Endodermal cell (in vitro differentiated cells): ENCODE results near the gene CD180. TPM values are rescaled to one million over a fixed set of nuclear protein-coding genes. Genes with fewer than 3 reads are reported as not detected.

Source experiments
- DNase-seq: peaks from one replicate; pipeline ENCODE4 v3.0.0-alpha.2; 2017
- H3K27ac ChIP-seq: 2 replicates; pipeline ENCODE4 v1.5.1; 2013; ENCODE audit warnings: mild to moderate bottlenecking, low read depth, low read length, moderate library complexity
- H3K27me3 ChIP-seq: 2 replicates; pipeline ENCODE4 v1.6.1; 2013; ENCODE audit warnings: mild to moderate bottlenecking, low read length, moderate library complexity; ENCODE audit not compliant: insufficient read depth, control insufficient read depth, poor library complexity, severe bottlenecking
- H3K36me3 ChIP-seq: 2 replicates; pipeline ENCODE4 v1.7.0; 2013; ENCODE audit warnings: mild to moderate bottlenecking, low read length, moderate library complexity; ENCODE audit not compliant: control insufficient read depth, insufficient read depth
- H3K4me1 ChIP-seq: one replicate; pipeline ENCODE4 v1.7.0; 2013; ENCODE audit warnings: low read length; ENCODE audit not compliant: control insufficient read depth, insufficient read depth
- H3K4me3 ChIP-seq: 2 replicates; pipeline ENCODE4 v1.5.1; 2013; ENCODE audit warnings: mild to moderate bottlenecking, low read length, moderate library complexity
- H3K9ac ChIP-seq: 2 replicates; pipeline ENCODE4 v1.6.1; 2013; ENCODE audit warnings: mild to moderate bottlenecking, low read length, moderate library complexity; ENCODE audit not compliant: poor library complexity, severe bottlenecking; ENCODE audit errors: extremely low read depth
- H3K9me3 ChIP-seq: 2 replicates; pipeline ENCODE4 v1.6.1; 2013; ENCODE audit warnings: mild to moderate bottlenecking, low read length, moderate library complexity; ENCODE audit not compliant: control insufficient read depth
- H3K27ac Mint-ChIP-seq: 2 replicates; pipeline ENCODE4 v1.8.0; 2020; ENCODE audit warnings: mixed read lengths
- H3K27me3 Mint-ChIP-seq: 2 replicates; pipeline ENCODE4 v1.8.0; 2021; ENCODE audit warnings: mild to moderate bottlenecking, mixed read lengths; ENCODE audit not compliant: insufficient read depth
- H3K36me3 Mint-ChIP-seq: 2 replicates; pipeline ENCODE4 v1.8.0; 2020; ENCODE audit warnings: low read depth, mixed read lengths
- H3K4me1 Mint-ChIP-seq: 2 replicates; pipeline ENCODE4 v1.8.0; 2020; ENCODE audit warnings: mixed read lengths
- H3K4me3 Mint-ChIP-seq: 2 replicates; pipeline ENCODE4 v1.8.0; 2020; ENCODE audit warnings: mild to moderate bottlenecking, moderate library complexity, mixed read lengths
- H3K9me3 Mint-ChIP-seq: 2 replicates; pipeline ENCODE4 v1.8.0; 2020; ENCODE audit warnings: mild to moderate bottlenecking, mixed read lengths
- CTCF ChIP-seq: fragments of 200-600 bp; sonication (generic); conservative IDR thresholded peaks from 2 replicates; pipeline ENCODE4 v1.5.0; 2021; ENCODE audit warnings: antibody characterized with exemption, mild to moderate bottlenecking
- WGBS, 2 experiments: methylation state at CpG; one replicate each; pipeline versions ENCODE4 v1.1.5 to v1.1.7; 2013; ENCODE audit warnings: missing lambda C conversion rate in 2 of 2, mixed read lengths in 1 of 2; ENCODE audit not compliant: insufficient coverage in 1 of 2, insufficient read length in 1 of 2; 5-methylcytosine and 5-hydroxymethylcytosine counted together
- total RNA-seq, 2 donors: library from RNA; stranded (reverse); fragmentation: NEBNext Ultra II Directional in 1 of 2; extraction: Animal tissue kit (Norgen Biotek cat#: 25700) in 1 of 2; gene quantifications; 2 replicates in 1 of 2; 3 replicates in 1 of 2; pipeline ENCODE4 v1.2.1, GENCODE V29; 2021

Gene CD180
- total RNA-seq, 2 donors from 2014 or later = not detected

- WGBS, 2 experiments = 95 to 100% methylated on average over 2 to 3 of the region's 3 CpGs
- Histone ChIP-seq H3K36me3 (peaks cover 14% of the 10 kb centered on the region), H3K27ac (no peak overlapping the region), H3K9ac (no peak overlapping the region), H3K9me3 (no peaks in the 10 kb centered on the region), H3K4me1 (peaks cover 5% of the 10 kb centered on the region), H3K27me3 (no peaks in the 10 kb centered on the region), H3K4me3 (no peak overlapping the region)
- no peak overlapping the region for H3K27ac Mint-ChIP-seq
- H3K4me3 Mint-ChIP-seq = no peak overlapping the region
- no peak for DNase-seq
- peaks cover 11% of the 10 kb centered on the region for H3K4me1 Mint-ChIP-seq
- H3K9me3 Mint-ChIP-seq = no peaks in the 10 kb centered on the region
- no peak for TF ChIP-seq CTCF
- H3K36me3 Mint-ChIP-seq = no peaks in the 10 kb centered on the region
- H3K27me3 Mint-ChIP-seq = no peaks in the 10 kb centered on the region
Observed at GRCh38 chr5:67133776-67134175, 62.8 kb downstream of the CD180 start.

- Histone ChIP-seq H3K9me3 (no peaks in the 10 kb centered on the region), H3K27me3 (no peaks in the 10 kb centered on the region), H3K4me3 (no peak overlapping the region), H3K36me3 (peaks cover 14% of the 10 kb centered on the region), H3K4me1 (peaks cover 5% of the 10 kb centered on the region), H3K27ac (no peak overlapping the region), H3K9ac (no peak overlapping the region)
- 45 to 48% methylated on average over 2 of the region's 2 CpGs for WGBS, 2 experiments
- Mint-ChIP-seq H3K27ac (no peak overlapping the region), H3K9me3 (no peaks in the 10 kb centered on the region), H3K36me3 (no peaks in the 10 kb centered on the region), H3K27me3 (no peaks in the 10 kb centered on the region), H3K4me1 (peaks cover 11% of the 10 kb centered on the region), H3K4me3 (no peak overlapping the region)
- TF ChIP-seq CTCF = no peak
- no peak for DNase-seq
Observed at GRCh38 chr5:67133217-67133616, 63.4 kb downstream of the CD180 start.

GRCh38 chr5:67129768-67130167 is 66.8 kb downstream of the CD180 start:
- Histone ChIP-seq H3K27me3 (no peaks in the 10 kb centered on the region), H3K4me1 (peaks cover 5% of the 10 kb centered on the region), H3K9ac (no peak overlapping the region), H3K27ac (no peak overlapping the region), H3K9me3 (no peaks in the 10 kb centered on the region), H3K36me3 (peaks cover 6% of the 10 kb centered on the region), H3K4me3 (no peak overlapping the region)
- WGBS, 2 experiments = 97 to 100% methylated on average over 2 of the region's 2 CpGs
- Mint-ChIP-seq H3K4me3 (no peak overlapping the region), H3K4me1 (peaks cover 16% of the 10 kb centered on the region), H3K9me3 (peaks cover 13% of the 10 kb centered on the region), H3K27ac (no peak overlapping the region), H3K27me3 (peaks cover 7% of the 10 kb centered on the region), H3K36me3 (peaks cover 10% of the 10 kb centered on the region)
- TF ChIP-seq CTCF = no peak
- DNase-seq = no peak
